HepG2 (cell line): ENCODE data around the gene SRSF12. TPM values are rescaled to one million over a fixed set of nuclear protein-coding genes. Genes with fewer than 3 reads are reported as not detected.

ENCODE experiments used
- ARID2 ChIP-seq: sonication (generic); formaldehyde crosslinking; IDR thresholded peaks from 2 replicates; pipeline ENCODE4 v1.8.1; 2022; ENCODE audit warnings: mild to moderate bottlenecking, missing genetic modification reagents, borderline replicate concordance
- BRD4 ChIP-seq: sonication (generic); formaldehyde crosslinking; IDR thresholded peaks from 2 replicates; pipeline ENCODE4 v1.4.0; 2020; ENCODE audit warnings: missing genetic modification reagents
- DZIP1 ChIP-seq: sonication (generic); formaldehyde crosslinking; IDR thresholded peaks from 2 replicates; pipeline ENCODE4 v1.5.0; 2020; ENCODE audit warnings: mild to moderate bottlenecking, missing genetic modification reagents
- GMEB1 ChIP-seq: sonication (generic); formaldehyde crosslinking; IDR thresholded peaks from 2 replicates; pipeline ENCODE4 v1.5.1; 2020; ENCODE audit warnings: missing genetic modification reagents, mild to moderate bottlenecking, borderline replicate concordance
- MTA3 ChIP-seq: sonication (generic); formaldehyde crosslinking; IDR thresholded peaks from 2 replicates; pipeline ENCODE4 v1.4.0; 2020; ENCODE audit warnings: missing genetic modification reagents
- NFYC ChIP-seq: IDR thresholded peaks from 2 replicates; pipeline ENCODE4 v1.6.1; 2016; ENCODE audit warnings: missing genetic modification reagents, missing compliant biosample characterization
- SIN3A ChIP-seq: IDR thresholded peaks from 2 replicates; pipeline ENCODE4 v1.6.1; 2011; ENCODE audit warnings: low read depth, mild to moderate bottlenecking, control low read depth, low read length, borderline replicate concordance
- TMF1 ChIP-seq: sonication (generic); formaldehyde crosslinking; IDR thresholded peaks from 2 replicates; pipeline ENCODE4 v1.8.1; 2022; ENCODE audit warnings: low read depth, missing genetic modification reagents
- ZBTB26 ChIP-seq: IDR thresholded peaks from 2 replicates; pipeline ENCODE4 v1.6.1; 2016; ENCODE audit warnings: missing compliant biosample characterization, missing genetic modification reagents, borderline replicate concordance
- ZBTB3 ChIP-seq: sonication (generic); formaldehyde crosslinking; IDR thresholded peaks from 2 replicates; pipeline ENCODE4 v1.4.0; 2020; ENCODE audit warnings: low read depth, mild to moderate bottlenecking, moderate library complexity, missing genetic modification reagents, borderline replicate concordance
- ZNF253 ChIP-seq: sonication (generic); formaldehyde crosslinking; IDR thresholded peaks from 2 replicates; pipeline ENCODE4 v1.8.0; 2022; ENCODE audit warnings: mild to moderate bottlenecking, missing genetic modification reagents, borderline replicate concordance
- ZNF276 ChIP-seq: sonication (generic); formaldehyde crosslinking; IDR thresholded peaks from 2 replicates; pipeline ENCODE4 v1.4.0; 2020; ENCODE audit warnings: mild to moderate bottlenecking, low read depth, missing genetic modification reagents
- ZNF639 ChIP-seq: conservative IDR thresholded peaks from 2 replicates; pipeline ENCODE4 v1.6.1; 2018; ENCODE audit warnings: missing genetic modification reagents
- ZSCAN29 ChIP-seq: sonication (generic); formaldehyde crosslinking; conservative IDR thresholded peaks from 2 replicates; pipeline ENCODE4 v1.4.0; 2020; ENCODE audit warnings: mild to moderate bottlenecking, missing genetic modification reagents
- polyA plus RNA-seq, 8 experiments: library from polyadenylated mRNA; depleted of rRNA in 3 of 8; stranded (reverse) in 7 of 8; unstranded in 1 of 8; fragments of >200 nt; fragmentation: Illumina TruSeq in 4 of 8; extraction: Trizol in 4 of 8; gene quantifications; 2 replicates each; pipeline versions ENCODE4 v1.2.1 to v1.2.3, GENCODE V29; 2011 to 2016; ENCODE audit warnings: low read depth in 4 of 8, missing spikeins in 1 of 8, mixed read lengths in 1 of 8; ENCODE audit not compliant: insufficient read depth in 1 of 8
- total RNA-seq, 5 experiments: library from RNA; depleted of rRNA; stranded (reverse); fragments of >200 nt; fragmentation: Illumina TruSeq; extraction: Trizol; gene quantifications; 2 replicates each; pipeline ENCODE4 v1.2.3, GENCODE V29; 2016; ENCODE audit warnings: low read depth in 1 of 5
- TF ChIP-seq, protein P1 (sequence below): sonication (generic); formaldehyde crosslinking; IDR thresholded peaks from 2 replicates; pipeline ENCODE4 v1.5.1; 2020; ENCODE audit warnings: missing genetic modification reagents, mild to moderate bottlenecking, borderline replicate concordance
- TF ChIP-seq, protein P2 (sequence below): sonication (generic); formaldehyde crosslinking; IDR thresholded peaks from 2 replicates; pipeline ENCODE4 v1.4.0; 2020; ENCODE audit warnings: missing genetic modification reagents

The SRSF12 gene
- total and polyA plus RNA-seq, 2 of the 13 experiments (the other 11 are each of a cell fraction or from before 2014, with no cell fraction given): 1.7 to 1.9 TPM

- TF ChIP-seq ZNF276 (CRISPR knock-in tag): peak; percentile 48; the same call in 1 of the 2 replicates
- peak; percentile 59; the same call in 1 of the 2 replicates for TF ChIP-seq GMEB1 (CRISPR knock-in tag)
- TF ChIP-seq BRD4 (CRISPR knock-in tag): no peak
- TF ChIP-seq, protein P1, sequence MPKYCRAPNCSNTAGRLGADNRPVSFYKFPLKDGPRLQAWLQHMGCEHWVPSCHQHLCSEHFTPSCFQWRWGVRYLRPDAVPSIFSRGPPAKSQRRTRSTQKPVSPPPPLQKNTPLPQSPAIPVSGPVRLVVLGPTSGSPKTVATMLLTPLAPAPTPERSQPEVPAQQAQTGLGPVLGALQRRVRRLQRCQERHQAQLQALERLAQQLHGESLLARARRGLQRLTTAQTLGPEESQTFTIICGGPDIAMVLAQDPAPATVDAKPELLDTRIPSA (CRISPR knock-in tag): no peak
- TF ChIP-seq ZNF253 (CRISPR knock-in tag): 0 out of 2 replicates have a peak, but pooled peaks have one; percentile 30
- no peak for TF ChIP-seq ZNF639 (CRISPR knock-in tag)
- TF ChIP-seq NFYC (CRISPR knock-in tag): peak; percentile 79
- TF ChIP-seq TMF1: peak; percentile 88; the same call in 1 of the 2 replicates
- no peak for TF ChIP-seq ZBTB3
- 0 out of 2 replicates have a peak, but pooled peaks have one; percentile 39 for TF ChIP-seq ARID2 (CRISPR knock-in tag)
- TF ChIP-seq ZBTB26 (CRISPR knock-in tag): peak; percentile 79; the same call in 1 of the 2 replicates
- TF ChIP-seq DZIP1 (CRISPR knock-in tag): no peak
- TF ChIP-seq MTA3: no peak
- TF ChIP-seq, protein P2, sequence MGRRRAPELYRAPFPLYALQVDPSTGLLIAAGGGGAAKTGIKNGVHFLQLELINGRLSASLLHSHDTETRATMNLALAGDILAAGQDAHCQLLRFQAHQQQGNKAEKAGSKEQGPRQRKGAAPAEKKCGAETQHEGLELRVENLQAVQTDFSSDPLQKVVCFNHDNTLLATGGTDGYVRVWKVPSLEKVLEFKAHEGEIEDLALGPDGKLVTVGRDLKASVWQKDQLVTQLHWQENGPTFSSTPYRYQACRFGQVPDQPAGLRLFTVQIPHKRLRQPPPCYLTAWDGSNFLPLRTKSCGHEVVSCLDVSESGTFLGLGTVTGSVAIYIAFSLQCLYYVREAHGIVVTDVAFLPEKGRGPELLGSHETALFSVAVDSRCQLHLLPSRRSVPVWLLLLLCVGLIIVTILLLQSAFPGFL (CRISPR knock-in tag): no peak
- TF ChIP-seq SIN3A: peak; percentile 88
- no peak; the same call in 1 of the 2 replicates for TF ChIP-seq ZSCAN29
These were observed 37.4 kb downstream of the SRSF12 start, which contains the start of gene PNRC1 (continued) for GRCh38 chr6:89080281-89081128.
